WTC11 (cell line): Measurements from ENCODE around the gene HES2. TPM values are rescaled to one million over a fixed set of nuclear protein-coding genes. Genes with fewer than 3 reads are reported as not detected.
A peak's percentile ranks its signal among the peaks of the same experiment; 100 is the strongest.

Source experiments
- ATAC-seq: fragments of 200-7000 bp; cut with Tn5 transposase; 2 replicates; pipeline ENCODE4 v1.10.0; 2021; ENCODE audit warnings: mild to moderate bottlenecking, moderate library complexity
- CTCF ChIA-PET: fragments of 300-600 bp; sonication (Branson Sonifier 250); formaldehyde crosslinking; loops from one replicate; lab custom pipeline; 2021; ENCODE audit warnings: antibody characterized with exemption; lab: Charles Lee
- POLR2A ChIA-PET: fragments of 350-600 bp; sonication (Branson Sonifier 250); formaldehyde crosslinking; loops from one replicate; lab custom pipeline; 2021; ENCODE audit warnings: antibody characterized with exemption; lab: Charles Lee
- DNase-seq: peaks from one replicate; pipeline ENCODE4 v3.0.0; 2021; ENCODE audit warnings: low spot score
- H3K27ac Mint-ChIP-seq: 2 replicates; pipeline ENCODE4 v1.8.0; 2021; ENCODE audit warnings: mixed read lengths
- H3K27me3 Mint-ChIP-seq: 2 replicates; pipeline ENCODE4 v1.8.0; 2021; ENCODE audit warnings: low read depth, mild to moderate bottlenecking, moderate library complexity, mixed read lengths
- H3K36me3 Mint-ChIP-seq: 2 replicates; pipeline ENCODE4 v1.8.0; 2021; ENCODE audit warnings: mixed read lengths
- H3K4me1 Mint-ChIP-seq: 2 replicates; pipeline ENCODE4 v1.8.0; 2022; ENCODE audit warnings: mixed read lengths
- H3K4me3 Mint-ChIP-seq: 2 replicates; pipeline ENCODE4 v1.8.0; 2021; ENCODE audit warnings: mild to moderate bottlenecking, moderate library complexity, mixed read lengths
- H3K9me3 Mint-ChIP-seq: 2 replicates; pipeline ENCODE4 v1.8.0; 2021; ENCODE audit warnings: mixed read lengths
- ATF3 ChIP-seq: sonication (generic); formaldehyde crosslinking; conservative IDR thresholded peaks from 2 replicates; pipeline ENCODE4 v1.8.1; 2022; ENCODE audit warnings: mild to moderate bottlenecking, missing genetic modification reagents
- CBFB ChIP-seq: sonication (generic); formaldehyde crosslinking; IDR thresholded peaks from 2 replicates; pipeline ENCODE4 v1.8.1; 2022; ENCODE audit warnings: mild to moderate bottlenecking, low read depth, missing genetic modification reagents
- E2F5 ChIP-seq: sonication (generic); formaldehyde crosslinking; IDR thresholded peaks from 2 replicates; pipeline ENCODE4 v1.8.1; 2022; ENCODE audit warnings: mild to moderate bottlenecking, moderate library complexity, missing genetic modification reagents
- FOXJ3 ChIP-seq: sonication (generic); formaldehyde crosslinking; IDR thresholded peaks from 2 replicates; pipeline ENCODE4 v1.9.0; 2021; ENCODE audit warnings: missing genetic modification reagents, mild to moderate bottlenecking, borderline replicate concordance
- FOXK1 ChIP-seq: sonication (generic); formaldehyde crosslinking; IDR thresholded peaks from 2 replicates; pipeline ENCODE4 v1.8.0; 2022; ENCODE audit warnings: mild to moderate bottlenecking, moderate library complexity, missing genetic modification reagents
- GRHL2 ChIP-seq: fragments of 250-450 bp; sonication (Bioruptor Pico); IDR thresholded peaks from 2 replicates; pipeline ENCODE4 v1.8.0; 2022; ENCODE audit warnings: mild to moderate bottlenecking, moderate library complexity; ENCODE audit not compliant: insufficient replicate concordance, severe bottlenecking
- GTF2I ChIP-seq: fragments of 250-450 bp; sonication (Bioruptor Pico); conservative IDR thresholded peaks from 2 replicates; pipeline ENCODE4 v1.4.0; 2021; ENCODE audit warnings: mild to moderate bottlenecking
- HMGA2 ChIP-seq: fragments of 250-450 bp; sonication (Bioruptor Pico); IDR thresholded peaks from 2 replicates; pipeline ENCODE4 v1.4.0; 2021; ENCODE audit warnings: mild to moderate bottlenecking, moderate library complexity
- KAT7 ChIP-seq: sonication (generic); formaldehyde crosslinking; IDR thresholded peaks from 2 replicates; pipeline ENCODE4 v1.8.1; 2023; ENCODE audit warnings: missing genetic modification reagents, mild to moderate bottlenecking, borderline replicate concordance
- MYBL2 ChIP-seq: sonication (generic); formaldehyde crosslinking; IDR thresholded peaks from 2 replicates; pipeline ENCODE4 v1.8.1; 2023; ENCODE audit warnings: mild to moderate bottlenecking, moderate library complexity, missing genetic modification reagents
- NR2C2 ChIP-seq: sonication (generic); formaldehyde crosslinking; IDR thresholded peaks from 2 replicates; pipeline ENCODE4 v1.8.0; 2022; ENCODE audit warnings: mild to moderate bottlenecking, missing genetic modification reagents
- NR3C1 ChIP-seq: sonication (generic); formaldehyde crosslinking; conservative IDR thresholded peaks from 2 replicates; pipeline ENCODE4 v1.8.1; 2023; ENCODE audit warnings: low read depth, mild to moderate bottlenecking, missing genetic modification reagents
- RORB ChIP-seq: fragments of 250-450 bp; sonication (Bioruptor Pico); IDR thresholded peaks from 2 replicates; pipeline ENCODE4 v1.9.0; 2021; ENCODE audit warnings: mild to moderate bottlenecking
- SMAD4 ChIP-seq: sonication (generic); formaldehyde crosslinking; IDR thresholded peaks from 2 replicates; pipeline ENCODE4 v1.8.0; 2022; ENCODE audit warnings: mild to moderate bottlenecking, missing genetic modification reagents
- TCF7 ChIP-seq: sonication (generic); formaldehyde crosslinking; IDR thresholded peaks from 2 replicates; pipeline ENCODE4 v1.8.0; 2022; ENCODE audit warnings: mild to moderate bottlenecking, low read depth, missing genetic modification reagents, moderate library complexity
- TEAD1 ChIP-seq: sonication (generic); formaldehyde crosslinking; IDR thresholded peaks from 2 replicates; pipeline ENCODE4 v1.8.0; 2022; ENCODE audit warnings: mild to moderate bottlenecking, missing genetic modification reagents
- TP53 ChIP-seq: sonication (generic); formaldehyde crosslinking; IDR thresholded peaks from 2 replicates; pipeline ENCODE4 v1.8.1; 2023; ENCODE audit warnings: mild to moderate bottlenecking, missing genetic modification reagents
- ZBTB21 ChIP-seq: sonication (generic); formaldehyde crosslinking; IDR thresholded peaks from 2 replicates; pipeline ENCODE4 v1.8.1; 2023; ENCODE audit warnings: mild to moderate bottlenecking, missing genetic modification reagents, borderline replicate concordance
- ZBTB43 ChIP-seq: sonication (generic); formaldehyde crosslinking; IDR thresholded peaks from 2 replicates; pipeline ENCODE4 v1.8.1; 2023; ENCODE audit warnings: mild to moderate bottlenecking, missing genetic modification reagents
- ZMAT4 ChIP-seq: fragments of 250-450 bp; sonication (Bioruptor Pico); IDR thresholded peaks from 2 replicates; pipeline ENCODE4 v1.9.0; 2021; ENCODE audit warnings: mild to moderate bottlenecking
- ZNF121 ChIP-seq: sonication (generic); formaldehyde crosslinking; IDR thresholded peaks from 2 replicates; pipeline ENCODE4 v1.8.0; 2023; ENCODE audit warnings: missing genetic modification reagents
- ZNF232 ChIP-seq: sonication (generic); formaldehyde crosslinking; IDR thresholded peaks from 2 replicates; pipeline ENCODE4 v1.8.0; 2022; ENCODE audit warnings: mild to moderate bottlenecking, missing genetic modification reagents
- ZNF396 ChIP-seq: fragments of 250-450 bp; sonication (Bioruptor Pico); IDR thresholded peaks from 2 replicates; pipeline ENCODE4 v1.8.0; 2021; ENCODE audit warnings: mild to moderate bottlenecking, moderate library complexity, borderline replicate concordance
- ZNF423 ChIP-seq: fragments of 250-450 bp; sonication (Bioruptor Pico); IDR thresholded peaks from 2 replicates; pipeline ENCODE4 v2.1.2; 2022; ENCODE audit warnings: mild to moderate bottlenecking, moderate library complexity
- ZNF425 ChIP-seq: fragments of 250-450 bp; sonication (Bioruptor Pico); conservative IDR thresholded peaks from 2 replicates; pipeline ENCODE4 v1.9.0; 2021; ENCODE audit warnings: mild to moderate bottlenecking
- ZSCAN18 ChIP-seq: fragments of 250-450 bp; sonication (Bioruptor Pico); IDR thresholded peaks from 2 replicates; pipeline ENCODE4 v2.1.2; 2022; ENCODE audit warnings: mild to moderate bottlenecking, moderate library complexity
- total RNA-seq: library from RNA; stranded (reverse); gene quantifications from 3 replicates; pipeline ENCODE4 v1.2.3, GENCODE V29; 2021
- TF ChIP-seq, protein P1 (sequence below): sonication (generic); formaldehyde crosslinking; IDR thresholded peaks from 2 replicates; pipeline ENCODE4 v1.8.1; 2022; ENCODE audit warnings: low read depth, mild to moderate bottlenecking, moderate library complexity, missing genetic modification reagents, borderline replicate concordance

HES2 gene
- total RNA-seq, 1 experiment from 2014 or later: 2.7 TPM

DNA sequence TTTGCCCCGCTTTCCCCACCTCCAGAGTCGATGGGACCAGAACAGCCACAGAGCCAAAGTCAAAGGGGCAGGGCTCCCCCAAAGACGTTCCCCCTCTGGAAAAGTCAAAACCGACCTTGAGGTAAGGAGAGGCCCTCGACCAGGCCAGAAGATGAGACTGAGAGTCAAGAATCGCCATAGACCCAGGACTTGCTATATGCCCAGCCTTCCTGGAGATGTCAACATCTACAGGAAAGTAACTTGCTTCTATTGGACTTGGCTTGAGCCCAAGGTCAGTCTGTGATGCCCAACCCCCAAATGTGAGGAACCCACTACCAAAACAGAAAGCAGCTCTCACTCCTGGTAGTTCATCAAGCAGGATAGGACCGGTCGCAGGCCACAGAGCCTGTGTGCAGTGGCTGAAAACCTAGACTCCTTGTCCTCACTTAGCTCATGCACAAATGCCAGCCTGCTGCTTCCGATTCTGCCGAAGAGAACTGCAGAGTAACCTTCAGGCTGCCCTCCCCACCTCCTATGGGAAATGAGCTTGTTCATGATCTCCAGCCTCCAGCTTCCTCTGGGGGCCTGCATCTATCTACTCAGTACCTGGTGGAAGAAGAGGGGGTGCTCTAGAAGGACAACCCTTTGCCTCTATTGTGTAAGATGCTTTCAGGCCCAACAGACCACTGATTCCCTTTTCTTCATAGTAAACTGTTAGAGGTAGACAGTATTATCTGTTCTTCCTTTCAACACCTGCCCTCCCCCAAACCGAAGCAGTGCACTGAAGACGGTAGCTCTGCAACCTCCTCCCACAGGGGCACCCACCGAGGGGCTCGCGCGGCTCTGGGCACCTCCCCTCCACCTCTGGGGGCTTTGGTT, 27.5 kb downstream of the HES2 start:
- TF ChIP-seq FOXJ3 (no peak), TP53 (CRISPR knock-in tag) (no peak), SMAD4 (CRISPR knock-in tag) (no peak), ATF3 (no peak), FOXK1 (CRISPR knock-in tag) (no peak), ZNF121 (CRISPR knock-in tag) (no peak), E2F5 (CRISPR knock-in tag) (no peak), ZNF396 (no peak), NR3C1 (no peak), CBFB (CRISPR knock-in tag) (no peak), RORB (CRISPR knock-in tag) (no peak)
- Mint-ChIP-seq H3K9me3 (peaks cover 9% of the 10 kb centered on the region; the same call in 1 of the 2 replicates), H3K27me3 (peaks cover 9% of the 10 kb centered on the region), H3K27ac (peak overlapping the region; percentile 45; the same call in 1 of the 2 replicates), H3K4me3 (peak overlapping the region; percentile 80), H3K36me3 (peaks cover 3% of the 10 kb centered on the region; the same call in 1 of the 2 replicates), H3K4me1 (peaks cover 23% of the 10 kb centered on the region)
- POLR2A ChIA-PET: interaction anchor here (0.5 kb wide), 1 partner anchor 60 kb away, joined by 7 read pairs; no protein-coding TSS in a partner anchor
- no peak for ATAC-seq
- CTCF ChIA-PET: interaction anchor here (0.6 to 6.0 kb wide), 16 partner anchors 11 to 187 kb away, joined by 3 to 35 read pairs (median 6); no protein-coding TSS in a partner anchor
- DNase-seq: no peak

- Mint-ChIP-seq H3K27me3 (peaks cover 4% of the 10 kb centered on the region), H3K4me3 (no peak overlapping the region), H3K4me1 (peaks cover 45% of the 10 kb centered on the region), H3K36me3 (peaks cover 3% of the 10 kb centered on the region; the same call in 1 of the 2 replicates), H3K27ac (peak overlapping the region; percentile 95), H3K9me3 (peaks cover 5% of the 10 kb centered on the region; the same call in 1 of the 2 replicates)
- ChIA-PET POLR2A (interaction anchor here (1.1 kb wide), 1 partner anchor 9 kb away, joined by 3 read pairs; no protein-coding TSS in a partner anchor), CTCF (interaction anchor here (0.8 kb wide), 1 partner anchor 144 kb away, joined by 3 read pairs; no protein-coding TSS in a partner anchor)
- no peak for DNase-seq
- ATAC-seq: no peak
- TF ChIP-seq KAT7 (CRISPR knock-in tag): no peak
- TF ChIP-seq ZNF121 (CRISPR knock-in tag): no peak
- TF ChIP-seq, protein P1, sequence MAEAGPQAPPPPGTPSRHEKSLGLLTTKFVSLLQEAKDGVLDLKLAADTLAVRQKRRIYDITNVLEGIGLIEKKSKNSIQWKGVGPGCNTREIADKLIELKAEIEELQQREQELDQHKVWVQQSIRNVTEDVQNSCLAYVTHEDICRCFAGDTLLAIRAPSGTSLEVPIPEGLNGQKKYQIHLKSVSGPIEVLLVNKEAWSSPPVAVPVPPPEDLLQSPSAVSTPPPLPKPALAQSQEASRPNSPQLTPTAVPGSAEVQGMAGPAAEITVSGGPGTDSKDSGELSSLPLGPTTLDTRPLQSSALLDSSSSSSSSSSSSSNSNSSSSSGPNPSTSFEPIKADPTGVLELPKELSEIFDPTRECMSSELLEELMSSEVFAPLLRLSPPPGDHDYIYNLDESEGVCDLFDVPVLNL (CRISPR knock-in tag): no peak
- no peak for TF ChIP-seq ZNF232
- no peak for TF ChIP-seq ZBTB43 (CRISPR knock-in tag)
- no peak for TF ChIP-seq HMGA2
- TF ChIP-seq ZNF425 (CRISPR knock-in tag): no peak
- TF ChIP-seq NR2C2 (CRISPR knock-in tag): no peak
- no peak for TF ChIP-seq ZNF423 (CRISPR knock-in tag)
- TF ChIP-seq ZSCAN18 (CRISPR knock-in tag): no peak
- TF ChIP-seq MYBL2 (CRISPR knock-in tag): no peak
- TF ChIP-seq GTF2I (CRISPR knock-in tag): no peak
- no peak for TF ChIP-seq ZBTB21 (CRISPR knock-in tag)
- TF ChIP-seq RORB (CRISPR knock-in tag): no peak
- no peak for TF ChIP-seq TEAD1 (CRISPR knock-in tag)
- no peak for TF ChIP-seq ZNF396
- TF ChIP-seq TCF7 (CRISPR knock-in tag): no peak
- TF ChIP-seq GRHL2: no peak
- TF ChIP-seq ZMAT4: no peak
These were observed 29.7 kb downstream of the HES2 start for GRCh38 chr1:6389971-6390370.
